GM19035 (cell line): Measurements from ENCODE around the gene SETD6.

ENCODE experiments used
- ATAC-seq: cut with Tn5 transposase; IDR thresholded peaks from one replicate; pipeline ENCODE4 v1.9.1; 2021; ENCODE audit not compliant: unreplicated experiment

Gene SETD6

GRCh38 chr16:58492735-58493134 is 22.6 kb upstream of the SETD6 start:
- no peak for ATAC-seq

DNA sequence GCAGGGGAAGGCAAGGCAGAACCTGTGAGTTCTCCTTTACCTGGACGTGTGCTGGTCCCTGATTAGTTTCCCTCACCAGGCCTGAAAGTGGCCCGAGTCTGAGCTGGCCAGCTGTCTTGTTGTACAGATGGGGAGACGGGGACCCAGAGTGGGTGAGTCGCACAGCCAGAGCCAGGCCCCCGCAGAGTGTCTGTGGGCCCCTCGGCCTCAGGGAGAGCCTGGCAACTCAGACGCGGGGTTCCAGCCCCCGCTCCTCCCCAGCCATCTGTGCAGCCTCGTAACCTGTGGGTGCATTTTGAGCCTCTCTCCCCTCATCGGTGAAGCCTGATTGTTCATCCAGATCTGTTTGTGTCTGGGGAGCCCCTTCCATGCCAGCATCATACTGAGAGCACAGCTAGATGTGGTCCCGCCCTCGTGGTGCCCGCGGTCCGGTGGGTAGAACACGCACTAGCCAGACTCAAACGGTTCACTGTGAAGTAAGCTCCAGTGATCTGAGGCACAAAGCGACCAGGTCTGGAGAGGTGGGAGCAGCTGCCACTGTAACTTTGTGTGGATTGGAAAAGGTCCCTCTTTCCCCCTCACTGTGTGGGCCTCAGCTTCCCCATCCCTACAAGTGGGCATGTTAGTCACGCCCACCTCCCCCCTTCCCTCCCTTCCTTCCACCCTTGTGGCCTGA is 21.4 kb upstream of the SETD6 start:
- no peak for ATAC-seq

GRCh38 chr16:58494981-58495520 is 20.3 kb upstream of the SETD6 start:
- ATAC-seq, result no peak

DNA sequence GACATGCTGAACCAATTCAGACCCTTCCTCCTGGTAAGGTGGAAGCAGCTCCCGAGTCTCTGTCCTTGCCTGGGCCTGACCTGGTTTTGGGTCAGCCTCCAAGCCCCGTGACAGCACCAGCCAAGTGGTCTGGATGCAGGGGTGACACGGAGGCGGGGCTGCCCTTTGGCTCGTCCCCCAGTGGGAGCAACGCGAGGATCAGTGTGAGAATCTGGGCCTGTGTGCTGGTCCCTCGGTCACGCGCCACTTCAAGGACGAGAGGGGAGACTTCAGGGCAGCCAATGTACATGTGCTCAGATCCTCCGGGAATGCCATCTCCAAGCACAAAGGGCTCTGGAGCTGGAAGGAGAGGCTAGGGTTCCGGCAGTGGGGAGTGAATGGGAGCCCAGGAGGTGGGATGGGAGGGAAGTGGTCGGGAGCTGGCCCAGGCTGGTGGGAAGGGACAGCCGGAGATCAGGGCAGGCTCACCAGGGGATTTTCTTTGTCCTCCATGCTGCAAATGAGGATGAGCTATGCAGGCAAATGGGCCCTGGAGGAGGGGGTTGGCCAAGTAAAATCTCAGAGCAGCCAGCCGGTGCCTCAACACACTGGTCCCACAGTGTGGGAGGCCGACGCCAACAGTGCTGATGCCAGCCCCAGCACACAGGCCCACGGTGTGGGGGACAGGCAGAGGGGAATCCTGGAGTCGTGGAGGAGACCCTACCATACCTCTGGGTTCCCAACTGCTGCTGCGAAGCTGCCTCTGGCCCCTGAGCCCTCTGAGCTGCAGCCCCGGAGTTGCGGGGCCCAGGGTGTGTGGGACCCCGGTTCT is 19.6 kb upstream of the SETD6 start:
- no peak for ATAC-seq

DNA sequence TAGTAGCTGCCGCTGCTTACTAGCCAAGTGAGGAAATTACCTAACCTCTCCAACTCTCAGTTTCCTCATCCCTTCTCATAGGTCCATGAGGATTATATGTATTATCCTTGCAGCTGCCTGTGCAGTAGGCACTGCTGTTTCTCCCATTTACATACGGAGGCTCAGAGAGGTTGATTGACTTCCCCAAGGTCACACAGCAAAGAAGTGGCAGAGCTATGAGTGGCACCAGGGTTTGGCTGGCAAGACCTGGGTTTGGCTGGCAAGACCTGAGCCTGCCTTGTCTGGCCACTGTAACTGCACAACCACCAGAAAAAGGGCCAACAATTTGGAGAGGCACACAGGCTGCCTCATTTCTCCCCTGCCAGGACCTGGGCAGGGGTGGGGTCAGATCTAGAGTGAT is 17.8 kb upstream of the SETD6 start:
- ATAC-seq, result no peak

GRCh38 chr16:58497935-58498334 is 17.4 kb upstream of the SETD6 start:
- no peak for ATAC-seq

DNA sequence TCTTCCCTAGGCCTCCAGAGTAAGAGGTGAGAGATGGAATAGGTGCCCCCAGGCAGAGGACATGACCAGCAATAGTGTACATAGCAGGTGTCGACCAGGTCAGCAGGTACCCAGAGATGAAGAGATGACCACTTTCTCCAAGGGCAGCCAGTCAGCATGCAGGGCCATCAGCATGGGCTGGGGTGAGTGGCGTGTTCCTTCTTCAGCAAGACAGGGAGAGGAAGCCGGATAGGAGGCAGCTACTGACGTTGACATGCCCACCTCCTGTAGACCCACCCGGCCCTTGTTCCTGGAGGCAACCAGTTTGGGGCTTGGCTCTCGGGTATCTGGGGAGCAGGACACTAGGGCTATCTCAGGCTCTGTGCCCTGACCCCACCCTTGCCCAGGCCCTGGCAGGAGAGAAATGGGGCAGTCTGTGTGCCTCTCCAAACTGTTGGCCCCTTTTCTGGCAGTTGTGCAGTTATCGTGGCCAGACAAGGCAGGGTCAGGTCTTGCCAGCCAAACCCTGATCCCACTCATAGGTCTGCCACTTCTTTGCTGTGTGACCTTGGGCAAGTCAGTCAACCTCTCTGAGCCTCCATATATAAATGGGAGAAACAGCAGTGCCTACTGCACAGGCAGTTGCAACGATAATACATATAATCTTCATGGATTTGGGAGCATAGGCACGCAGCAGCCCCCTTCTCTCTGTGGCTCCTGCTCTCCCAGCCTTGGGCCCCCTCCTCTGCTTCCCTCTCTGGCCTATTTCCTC is 16.8 kb upstream of the SETD6 start:
- ATAC-seq, result no peak

DNA sequence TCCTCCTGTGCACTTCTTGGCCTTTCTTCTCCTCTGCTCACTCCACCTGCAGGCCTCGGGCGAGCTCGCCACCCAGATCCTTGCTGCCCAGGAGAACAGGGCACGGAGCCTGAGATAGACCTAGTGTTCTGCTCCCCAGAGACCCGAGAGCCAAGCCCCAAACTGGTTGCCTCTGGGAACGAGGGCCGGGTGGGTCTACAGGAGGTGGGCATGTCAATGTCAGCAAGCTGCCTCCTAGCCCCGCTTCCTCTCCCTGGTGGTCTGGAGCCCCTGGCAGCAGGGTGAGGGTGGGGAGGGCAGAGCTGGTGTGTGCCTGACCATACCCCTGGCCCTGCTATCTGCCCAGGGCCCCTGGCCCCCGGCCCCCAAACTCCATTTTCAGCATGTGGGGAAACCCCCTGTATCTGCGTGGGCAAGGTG is 16.2 kb upstream of the SETD6 start:
- no peak for ATAC-seq

GRCh38 chr16:58499615-58500351 is 15.5 kb upstream of the SETD6 start, which contains the start of gene NDRG4:
Gene NDRG4 (plus strand): TSS chr16:58500143. CDS start chr16:58500249, 106 bp downstream.
- ATAC-seq, result peak; percentile 58

GRCh38 chr16:58500430-58501241 is 14.7 kb upstream of the SETD6 start:
- ATAC-seq, result no peak

DNA sequence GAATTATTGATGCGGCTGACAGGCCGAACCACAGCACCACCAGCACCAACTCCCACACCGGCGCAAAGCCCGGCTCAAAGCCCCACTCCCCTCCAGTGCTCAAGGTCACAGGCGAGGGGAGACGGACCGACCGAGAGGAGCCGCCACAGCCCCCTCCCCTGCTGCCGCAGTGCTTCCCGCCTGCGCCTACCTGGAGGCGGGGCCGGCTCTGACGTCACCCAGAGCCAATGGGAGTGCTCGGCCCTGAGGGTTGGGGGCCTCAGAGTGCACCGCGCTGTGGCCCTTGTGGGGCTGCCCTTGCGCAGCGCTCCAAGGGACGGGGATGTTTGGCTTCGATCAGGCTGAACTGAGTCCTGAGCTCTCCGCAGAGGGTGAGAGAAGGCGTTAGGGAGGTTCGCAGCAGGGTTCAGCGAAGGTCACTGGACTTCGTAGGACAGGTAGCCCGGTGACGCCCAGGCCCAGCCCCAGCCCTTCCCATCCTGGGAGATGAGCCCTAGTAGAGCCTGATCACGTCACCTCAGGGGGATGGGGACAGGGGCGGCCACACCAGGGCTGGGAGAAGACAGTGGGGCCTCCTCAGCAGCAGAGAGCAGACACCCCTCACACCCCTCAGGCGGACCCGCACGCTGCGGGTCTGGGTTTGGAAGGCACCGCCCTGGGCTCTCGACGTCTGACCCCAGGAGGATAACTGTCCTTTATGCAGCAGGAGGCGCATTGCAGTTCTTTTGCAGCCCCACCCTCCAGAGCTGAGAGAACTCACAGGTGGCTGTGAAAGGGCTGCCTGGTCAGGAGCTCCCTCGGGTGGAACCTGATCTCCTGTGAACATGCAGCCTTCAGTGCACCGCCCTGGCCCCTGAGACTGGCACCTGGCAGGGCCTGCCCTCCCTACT is 13.8 kb upstream of the SETD6 start:
- no peak for ATAC-seq

DNA sequence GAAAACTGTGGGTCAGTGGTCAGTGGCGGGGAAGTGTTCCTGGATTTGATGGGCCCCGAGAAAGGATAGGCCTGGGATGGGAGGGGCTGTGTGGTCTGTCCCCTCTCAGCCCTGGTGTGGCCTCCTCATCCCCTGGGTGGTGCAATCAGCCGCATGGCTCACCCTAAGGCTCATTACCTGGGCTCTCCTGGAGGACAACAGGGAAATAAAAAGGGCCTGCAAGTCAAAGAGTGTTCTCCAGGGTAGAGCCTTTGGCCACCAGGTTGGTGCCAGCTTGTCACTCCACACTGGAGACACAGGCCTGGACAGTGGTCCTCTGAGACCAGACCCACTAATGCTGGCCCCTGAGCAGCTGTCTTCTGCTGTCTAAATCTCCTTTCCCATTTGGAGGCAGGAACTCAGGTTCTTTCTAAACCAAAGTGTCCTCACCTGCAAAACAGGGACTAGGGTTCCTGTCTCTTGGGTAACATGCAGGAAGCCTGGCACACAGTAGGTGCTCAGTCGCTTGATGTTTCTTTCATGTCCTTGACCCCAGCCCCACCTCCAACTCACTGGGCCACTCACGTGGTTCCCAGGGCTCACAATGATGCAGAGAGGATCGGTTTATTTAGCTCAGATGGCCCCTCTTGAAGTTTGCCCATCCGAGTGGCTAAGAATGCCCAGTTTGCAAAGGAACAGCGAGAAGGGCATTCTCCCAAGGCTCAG is 12.9 kb upstream of the SETD6 start:
- ATAC-seq, result no peak

DNA sequence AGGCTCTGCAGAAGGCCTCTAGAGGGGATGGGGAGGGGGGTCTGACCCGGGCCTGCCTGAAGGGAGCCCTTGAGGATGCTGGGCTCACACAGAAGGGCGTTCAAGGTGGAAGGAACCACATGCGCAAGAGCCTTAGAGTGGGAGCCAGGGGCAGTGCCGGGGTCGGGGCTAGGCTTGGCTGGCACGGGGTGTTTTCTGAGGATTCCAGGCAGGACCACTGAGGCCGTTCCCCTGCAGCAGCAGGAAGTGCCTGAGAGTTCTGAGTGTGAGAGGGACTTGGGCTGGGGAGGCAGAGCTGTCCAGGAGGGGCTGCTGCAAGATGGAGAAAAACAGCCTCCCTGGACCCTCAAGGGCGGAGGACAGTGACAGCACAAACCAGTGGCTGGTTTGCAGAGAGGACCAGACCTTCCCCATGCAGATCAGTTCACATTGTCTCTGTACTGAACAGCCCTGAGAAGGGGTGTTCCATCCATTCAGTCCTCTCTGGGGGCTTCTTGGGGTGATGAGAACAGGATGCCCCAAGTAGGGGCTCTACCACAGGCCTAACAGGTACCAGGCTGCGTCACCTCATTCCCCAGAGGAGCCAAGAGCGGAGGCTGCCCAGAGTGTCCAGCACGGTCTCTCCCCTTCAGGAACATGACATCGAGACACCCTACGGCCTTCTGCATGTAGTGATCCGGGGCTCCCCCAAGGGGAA is 12.0 kb upstream of the SETD6 start:
- ATAC-seq, result no peak

DNA sequence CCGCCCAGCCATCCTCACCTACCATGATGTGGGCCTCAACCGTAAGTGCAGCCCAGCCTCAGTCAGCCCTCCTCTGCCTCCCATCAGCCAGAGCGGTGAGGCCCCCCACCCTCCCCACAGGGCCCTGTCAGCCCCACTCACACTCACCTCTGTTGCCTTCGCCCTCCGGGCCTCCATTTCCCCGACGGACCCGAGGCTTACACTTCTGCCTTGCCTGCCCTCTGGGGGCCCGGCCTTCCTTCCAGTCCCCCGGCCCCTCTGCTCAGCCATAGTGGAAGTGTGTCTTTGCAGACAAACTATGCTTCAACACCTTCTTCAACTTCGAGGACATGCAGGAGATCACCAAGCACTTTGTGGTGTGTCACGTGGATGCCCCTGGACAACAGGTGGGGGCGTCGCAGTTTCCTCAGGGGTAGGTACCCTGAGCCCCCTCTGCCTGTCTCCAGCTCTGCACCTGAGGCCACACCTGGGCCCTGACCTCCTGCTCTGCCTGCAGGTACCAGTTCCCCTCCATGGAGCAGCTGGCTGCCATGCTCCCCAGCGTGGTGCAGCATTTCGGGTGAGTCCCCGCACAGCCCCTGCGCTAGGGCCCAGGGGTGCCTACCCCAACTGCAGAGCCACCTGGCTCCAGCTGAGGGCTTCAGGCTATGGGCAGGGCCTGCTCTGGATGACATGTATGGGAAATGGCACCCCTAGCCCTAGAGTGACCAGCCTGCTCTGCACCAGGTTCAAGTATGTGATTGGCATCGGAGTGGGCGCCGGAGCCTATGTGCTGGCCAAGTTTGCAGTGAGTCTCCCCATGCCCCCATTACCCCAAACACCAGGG is 11.2 kb upstream of the SETD6 start:
- no peak for ATAC-seq

DNA sequence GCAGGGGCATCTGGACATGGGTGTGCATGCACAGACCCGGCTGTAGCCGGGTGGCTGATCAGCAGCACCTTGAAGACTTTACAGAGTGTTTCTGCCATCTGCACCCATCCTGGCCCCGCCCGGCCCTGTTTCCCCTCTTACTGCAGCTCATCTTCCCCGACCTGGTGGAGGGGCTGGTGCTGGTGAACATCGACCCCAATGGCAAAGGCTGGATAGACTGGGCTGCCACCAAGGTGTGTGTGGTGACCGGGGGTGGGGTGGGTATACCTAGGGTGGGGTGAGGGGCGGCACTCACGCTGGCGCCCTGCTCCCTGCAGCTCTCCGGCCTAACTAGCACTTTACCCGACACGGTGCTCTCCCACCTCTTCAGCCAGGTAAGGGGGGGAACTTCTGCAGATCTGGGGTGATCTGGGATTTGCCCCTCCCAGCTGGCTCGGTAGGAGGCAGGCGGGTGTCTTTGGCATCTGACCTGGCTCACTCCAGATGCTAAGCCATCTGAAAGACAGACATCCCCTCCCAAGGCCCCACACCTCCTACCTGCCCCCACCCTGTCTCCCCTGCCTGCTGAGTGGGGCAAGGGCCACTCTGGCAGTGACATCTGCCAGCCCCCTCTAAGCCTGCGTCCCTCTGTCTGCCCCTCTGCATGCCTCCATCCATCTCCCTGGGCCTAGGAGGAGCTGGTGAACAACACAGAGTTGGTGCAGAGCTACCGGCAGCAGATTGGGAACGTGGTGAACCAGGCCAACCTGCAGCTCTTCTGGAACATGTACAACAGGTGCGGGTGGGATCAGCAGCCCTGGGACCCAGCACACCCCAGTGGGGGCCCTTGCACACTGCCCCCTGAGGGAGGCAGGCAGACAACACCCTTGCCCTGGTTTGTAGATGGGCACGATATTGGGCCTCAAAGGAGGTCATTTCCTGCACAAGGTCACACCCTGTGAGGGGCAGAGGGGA is 8.8 kb upstream of the SETD6 start:
- no peak for ATAC-seq
